ENCODE measurements around the gene ADRM1. TPM values are rescaled to one million over a fixed set of nuclear protein-coding genes. Genes with fewer than 3 reads are reported as not detected.

ADRM1 gene
- total RNA-seq, 6 donors from 2014 or later = 57.6 to 158 (median 91.6) TPM

- peak in 1 of 2 donors; percentile 62 for DNase-seq
- WGBS, 2 donors = 91 to 92% methylated on average over 10 to 14 of the region's 14 CpGs
- no peaks in the 10 kb centered on the region for H3K4me1 ChIP-seq
- H3K27me3 ChIP-seq = no peaks in the 10 kb centered on the region
- no peak for ATAC-seq (ENCODE audit: low FRiP score in 2 of 2)
- no peak for TF ChIP-seq EP300 (IDR thresholded peaks at IDR 0.05)
- no peak for TF ChIP-seq POLR2AphosphoS5 (IDR thresholded peaks at IDR 0.05)
- TF ChIP-seq CTCF (IDR thresholded peaks at IDR 0.05) = no peak
- TF ChIP-seq POLR2A (IDR thresholded peaks at IDR 0.05) = no peak
- no peak overlapping the region for H3K4me3 ChIP-seq
- H3K36me3 ChIP-seq = peaks cover 34 to 94% (median 86%) of the 10 kb centered on the region in 4 donors
- H3K27ac ChIP-seq = no peak overlapping the region
- no peaks in the 10 kb centered on the region for H3K9me3 ChIP-seq
These were observed 22.5 kb downstream of the ADRM1 start for GRCh38 chr20:62325172-62325905.

- TF ChIP-seq POLR2AphosphoS5 (IDR thresholded peaks at IDR 0.05) = no peak
- TF ChIP-seq POLR2A (IDR thresholded peaks at IDR 0.05) = no peak
- TF ChIP-seq CTCF (IDR thresholded peaks at IDR 0.05) = no peak
- no peak for TF ChIP-seq EP300 (IDR thresholded peaks at IDR 0.05)
- 95 to 100% methylated on average over 1 to 5 of the region's 14 CpGs for WGBS, 2 donors
- no peaks in the 10 kb centered on the region for H3K4me1 ChIP-seq
- peak in 1 of 2 donors; percentile 58 for DNase-seq
- ATAC-seq (ENCODE audit: low FRiP score in 2 of 2) = no peak
- H3K36me3 ChIP-seq = peaks cover 34 to 99% (median 90%) of the 10 kb centered on the region in 4 donors
- H3K27ac ChIP-seq = no peak overlapping the region
- H3K27me3 ChIP-seq = no peaks in the 10 kb centered on the region
- H3K9me3 ChIP-seq = no peaks in the 10 kb centered on the region
- H3K4me3 ChIP-seq = no peak overlapping the region
These were observed 23.8 kb downstream of the ADRM1 start for GRCh38 chr20:62326559-62326958.

DNA sequence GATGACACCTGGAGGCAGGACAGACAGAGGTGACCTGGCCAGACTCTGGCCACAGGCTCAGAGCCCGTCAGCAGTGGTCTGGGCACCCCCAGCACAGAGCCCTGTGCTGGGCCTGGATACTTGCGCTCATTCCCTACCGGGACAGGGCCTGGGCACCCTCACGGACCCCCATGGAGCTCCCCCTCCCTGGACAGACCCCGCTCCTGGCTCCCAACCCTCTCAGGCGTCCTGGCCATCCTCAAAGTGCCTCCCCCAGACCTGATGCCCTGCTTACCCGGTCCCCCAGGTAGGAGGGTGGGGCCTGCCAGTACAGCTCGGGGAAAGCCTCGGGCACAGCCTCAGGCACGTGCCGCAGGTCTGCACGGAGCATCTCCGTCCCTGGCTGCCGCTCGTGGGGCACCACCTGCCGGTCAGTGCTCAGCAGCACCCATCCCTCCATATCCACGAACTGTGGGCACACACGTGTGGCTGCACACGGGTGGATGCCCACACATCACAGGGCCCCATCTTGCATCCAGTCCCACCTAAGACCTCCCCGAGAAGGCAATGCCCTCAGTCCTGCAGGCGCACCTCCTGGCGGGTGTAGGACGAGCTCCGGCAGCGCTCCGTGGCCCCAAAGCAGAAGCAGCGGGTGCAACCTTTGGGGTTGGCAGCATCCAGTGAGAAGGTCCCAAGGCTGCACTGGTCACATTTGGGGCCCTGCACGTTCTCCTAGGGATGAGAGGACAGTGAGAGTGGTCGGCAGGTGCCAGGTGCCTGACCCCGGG is 24.3 kb downstream of the ADRM1 start:
- Histone ChIP-seq H3K4me1 (no peaks in the 10 kb centered on the region), H3K27me3 (no peaks in the 10 kb centered on the region), H3K36me3 (peaks cover 34 to 99% (median 90%) of the 10 kb centered on the region in 4 donors), H3K4me3 (no peak overlapping the region), H3K27ac (no peak overlapping the region), H3K9me3 (no peaks in the 10 kb centered on the region)
- WGBS, 2 donors = 88% methylated on average over 11 to 30 of the region's 30 CpGs
- DNase-seq (peak in 1 of 2 donors; percentile 76), ATAC-seq (ENCODE audit: low FRiP score in 2 of 2) (no peak)
- TF ChIP-seq EP300 (IDR thresholded peaks at IDR 0.05) = no peak

- no peak overlapping the region for H3K4me3 ChIP-seq
These were observed 25.1 kb downstream of the ADRM1 start for GRCh38 chr20:62327726-62328495.

More at GRCh38 chr20:62327726-62328495, 25.1 kb downstream of the ADRM1 start:
- Histone ChIP-seq H3K27me3 (no peaks in the 10 kb centered on the region), H3K27ac (no peak overlapping the region), H3K9me3 (no peaks in the 10 kb centered on the region), H3K4me1 (no peaks in the 10 kb centered on the region), H3K36me3 (peaks cover 38 to 99% (median 92%) of the 10 kb centered on the region in 4 donors)
- TF ChIP-seq POLR2AphosphoS5 (IDR thresholded peaks at IDR 0.05) (no peak), POLR2A (IDR thresholded peaks at IDR 0.05) (no peak), EP300 (IDR thresholded peaks at IDR 0.05) (no peak), CTCF (IDR thresholded peaks at IDR 0.05) (no peak)
- WGBS, 2 donors = 90 to 100% methylated on average over 1 to 30 of the region's 33 CpGs
- DNase-seq (peak in 1 of 2 donors; percentile 78), ATAC-seq (ENCODE audit: low FRiP score in 2 of 2) (no peak)
